GM23248 (cell line): Measurements from ENCODE around the gene FBXW11. TPM values are rescaled to one million over a fixed set of nuclear protein-coding genes. Genes with fewer than 3 reads are reported as not detected.

ENCODE experiments used
- DNase-seq: peaks from one replicate; pipeline ENCODE4 v3.0.0-alpha.2; 2015
- H2AFZ ChIP-seq: fragments of 200-600 bp; sonication (generic); 2 replicates; pipeline ENCODE4 v1.6.1; 2016; ENCODE audit warnings: antibody characterized with exemption
- H3F3A ChIP-seq: fragments of 200-600 bp; sonication (generic); 2 replicates; pipeline ENCODE4 v1.6.1; 2016; ENCODE audit warnings: mild to moderate bottlenecking, antibody characterized with exemption, mixed run types; ENCODE audit not compliant: insufficient read depth
- H3K27ac ChIP-seq: fragments of 200-600 bp; sonication (generic); 2 replicates; pipeline ENCODE4 v1.5.1; 2016; ENCODE audit warnings: mild to moderate bottlenecking
- H3K27me3 ChIP-seq: fragments of 200-600 bp; sonication (generic); replicated peaks from 2 replicates; pipeline ENCODE4 v1.6.1; 2016; ENCODE audit warnings: mild to moderate bottlenecking; ENCODE audit not compliant: insufficient read depth
- H3K36me3 ChIP-seq: fragments of 200-600 bp; sonication (generic); 2 replicates; pipeline ENCODE4 v1.6.1; 2016; ENCODE audit warnings: low read depth, mild to moderate bottlenecking
- H3K4me1 ChIP-seq: fragments of 200-600 bp; sonication (generic); 2 replicates; pipeline ENCODE4 v1.6.1; 2016; ENCODE audit warnings: mild to moderate bottlenecking; ENCODE audit not compliant: insufficient read depth
- H3K4me2 ChIP-seq: fragments of 200-600 bp; sonication (generic); one replicate; pipeline ENCODE4 v1.6.1; 2016; ENCODE audit warnings: mild to moderate bottlenecking; ENCODE audit not compliant: unreplicated experiment
- H3K4me3 ChIP-seq: fragments of 200-600 bp; sonication (generic); 2 replicates; pipeline ENCODE4 v1.5.1; 2016; ENCODE audit warnings: mild to moderate bottlenecking
- H3K79me2 ChIP-seq: fragments of 200-600 bp; sonication (generic); 2 replicates; pipeline ENCODE4 v1.6.1; 2016; ENCODE audit warnings: mild to moderate bottlenecking; ENCODE audit not compliant: insufficient read depth
- H3K9ac ChIP-seq: fragments of 200-600 bp; sonication (generic); 2 replicates; pipeline ENCODE4 v1.6.1; 2016; ENCODE audit warnings: mild to moderate bottlenecking
- H3K9me2 ChIP-seq: fragments of 200-600 bp; sonication (generic); 2 replicates; pipeline ENCODE4 v1.6.1; 2016; ENCODE audit warnings: mixed run types, mild to moderate bottlenecking, moderate library complexity; ENCODE audit not compliant: insufficient read depth
- H3K9me3 ChIP-seq: fragments of 200-600 bp; sonication (generic); one replicate; pipeline ENCODE4 v1.6.1; 2017; ENCODE audit warnings: low read depth
- H4K20me1 ChIP-seq: fragments of 200-600 bp; sonication (generic); 2 replicates; pipeline ENCODE4 v1.6.0; 2016; ENCODE audit not compliant: insufficient read depth
- EZH2 ChIP-seq: fragments of 200-600 bp; sonication (generic); IDR thresholded peaks from 2 replicates; pipeline ENCODE4 v1.6.1; 2018; ENCODE audit warnings: antibody characterized with exemption, mild to moderate bottlenecking; ENCODE audit not compliant: insufficient read depth, poor library complexity, severe bottlenecking
- EZH2phosphoT487 ChIP-seq: fragments of 200-600 bp; sonication (generic); IDR thresholded peaks from 2 replicates; pipeline ENCODE4 v1.6.1; 2018; ENCODE audit warnings: antibody characterized with exemption, moderate library complexity, mild to moderate bottlenecking, low read depth; ENCODE audit not compliant: insufficient read depth
- WGBS, 2 experiments: methylation state at CpG; one replicate each; pipeline ENCODE4 v1.1.6; 2015 to 2017; ENCODE audit warnings: low lambda C conversion rate in 2 of 2, low coverage in 1 of 2; ENCODE audit errors: missing lambda C conversion rate in 2 of 2; 5-methylcytosine and 5-hydroxymethylcytosine counted together
- in situ Hi-C: fragments of 300-500 bp; cut with MboI; formaldehyde crosslinking; loops from 2 replicates; pipeline ENCODE4 v1.15.0; 2020
- polyA plus RNA-seq: library from polyadenylated mRNA; unstranded; fragments of >200 nt; fragmentation: Nextera tagmentation; extraction: Ambion mirVana; gene quantifications from 2 replicates; pipeline ENCODE4 v1.2.1, GENCODE V29; 2016
- total RNA-seq: library from RNA; depleted of rRNA; stranded (reverse); fragments of >200 nt; shearing (Covaris generic); gene quantifications from 2 replicates; pipeline ENCODE4 v1.2.3, GENCODE V29; 2014

Gene FBXW11
- total and polyA plus RNA-seq, 2 experiments from 2014 or later, result 30.6 to 78.0 TPM

GRCh38 chr5:171839112-171839511 is 167.3 kb downstream of the FBXW11 start:
- H4K20me1 ChIP-seq, result no peaks in the 10 kb centered on the region
- no peak overlapping the region for H3K4me3 ChIP-seq
- H3K9ac ChIP-seq, result no peak overlapping the region
- no peak overlapping the region for H2AFZ ChIP-seq
- no peak for DNase-seq
- no peak for TF ChIP-seq EZH2phosphoT487
- TF ChIP-seq EZH2, result no peak
- no peaks in the 10 kb centered on the region for H3K79me2 ChIP-seq
- H3K4me1 ChIP-seq, result peaks cover 9% of the 10 kb centered on the region
- H3K27me3 ChIP-seq, result no peaks in the 10 kb centered on the region
- 93 to 94% methylated on average over 2 of the region's 2 CpGs for WGBS, 2 experiments
- H3K36me3 ChIP-seq, result no peaks in the 10 kb centered on the region
- no peaks in the 10 kb centered on the region for H3K9me2 ChIP-seq
- H3F3A ChIP-seq, result no peaks in the 10 kb centered on the region
- H3K9me3 ChIP-seq, result no peaks in the 10 kb centered on the region
- H3K27ac ChIP-seq, result no peak overlapping the region
- in situ Hi-C loops, result loop anchor here (10.0 to 25.0 kb wide), 2 partner anchors 204 to 427 kb away; partner anchors contain the start of gene FGF18
- H3K4me2 ChIP-seq, result no peak overlapping the region

- no peak overlapping the region for H2AFZ ChIP-seq
- H3K9me2 ChIP-seq, result no peaks in the 10 kb centered on the region
- no peak for TF ChIP-seq EZH2phosphoT487
- TF ChIP-seq EZH2, result no peak
- H3K9ac ChIP-seq, result no peak overlapping the region
- in situ Hi-C loops, result loop anchor here (10.0 to 25.0 kb wide), 2 partner anchors 203 to 426 kb away; partner anchors contain the start of gene FGF18
- no peaks in the 10 kb centered on the region for H3K27me3 ChIP-seq
- H3K79me2 ChIP-seq, result no peaks in the 10 kb centered on the region
- no peak overlapping the region for H3K4me3 ChIP-seq
- H3K4me2 ChIP-seq, result no peak overlapping the region
- peaks cover 9% of the 10 kb centered on the region for H3K4me1 ChIP-seq
- H4K20me1 ChIP-seq, result no peaks in the 10 kb centered on the region
- H3K27ac ChIP-seq, result no peak overlapping the region
- WGBS, 2 experiments, result 50 to 61% methylated on average over 12 of the region's 12 CpGs
- H3F3A ChIP-seq, result no peaks in the 10 kb centered on the region
- no peak for DNase-seq
- H3K36me3 ChIP-seq, result no peaks in the 10 kb centered on the region
- H3K9me3 ChIP-seq, result no peaks in the 10 kb centered on the region
Measured at GRCh38 chr5:171838066-171838465, 168.4 kb downstream of the FBXW11 start.

- no peaks in the 10 kb centered on the region for H3K27me3 ChIP-seq
- H3K4me3 ChIP-seq, result no peak overlapping the region
- H3K9me3 ChIP-seq, result no peaks in the 10 kb centered on the region
- no peaks in the 10 kb centered on the region for H3K79me2 ChIP-seq
- H3K4me2 ChIP-seq, result no peak overlapping the region
- H3K36me3 ChIP-seq, result no peaks in the 10 kb centered on the region
- no peaks in the 10 kb centered on the region for H3K9me2 ChIP-seq
- no peak overlapping the region for H3K27ac ChIP-seq
- H3K4me1 ChIP-seq, result peaks cover 9% of the 10 kb centered on the region
- in situ Hi-C loops, result loop anchor here (10.0 to 25.0 kb wide), 2 partner anchors 203 to 425 kb away; partner anchors contain the start of gene FGF18
- H4K20me1 ChIP-seq, result no peaks in the 10 kb centered on the region
- H3F3A ChIP-seq, result no peaks in the 10 kb centered on the region
- no peak overlapping the region for H2AFZ ChIP-seq
- TF ChIP-seq EZH2, result no peak
- no peak overlapping the region for H3K9ac ChIP-seq
- DNase-seq, result no peak
Measured at GRCh38 chr5:171837522-171837921, 168.9 kb downstream of the FBXW11 start.

GRCh38 chr5:171835066-171835465 is 171.4 kb downstream of the FBXW11 start:
- Histone ChIP-seq H3K4me3 (no peak overlapping the region), H3K4me2 (no peak overlapping the region), H4K20me1 (no peaks in the 10 kb centered on the region), H3K9ac (no peak overlapping the region), H3K36me3 (no peaks in the 10 kb centered on the region), H3K27ac (no peak overlapping the region), H3K9me3 (no peaks in the 10 kb centered on the region), H3K27me3 (no peaks in the 10 kb centered on the region), H3F3A (no peaks in the 10 kb centered on the region), H2AFZ (no peak overlapping the region), H3K4me1 (no peaks in the 10 kb centered on the region), H3K9me2 (no peaks in the 10 kb centered on the region), H3K79me2 (no peaks in the 10 kb centered on the region)
- 80 to 83% methylated on average over 7 of the region's 7 CpGs for WGBS, 2 experiments
- no peak for DNase-seq
- TF ChIP-seq EZH2, result no peak
- in situ Hi-C loops, result loop anchor here (10.0 to 25.0 kb wide), 2 partner anchors 200 to 423 kb away; partner anchors contain the start of gene FGF18

- H3K4me1 ChIP-seq, result no peaks in the 10 kb centered on the region
- no peaks in the 10 kb centered on the region for H3K9me3 ChIP-seq
- H3F3A ChIP-seq, result no peaks in the 10 kb centered on the region
- H3K27ac ChIP-seq, result no peak overlapping the region
- H3K27me3 ChIP-seq, result no peaks in the 10 kb centered on the region; the same call in 1 of the 2 replicates
- TF ChIP-seq EZH2phosphoT487 (no peak), EZH2 (no peak)
- H3K36me3 ChIP-seq, result no peaks in the 10 kb centered on the region
- no peak overlapping the region for H3K4me2 ChIP-seq
- no peak for DNase-seq
- no peak overlapping the region for H2AFZ ChIP-seq
- H3K9me2 ChIP-seq, result no peaks in the 10 kb centered on the region
- 93 to 98% methylated on average over 2 of the region's 2 CpGs for WGBS, 2 experiments
- no peaks in the 10 kb centered on the region for H4K20me1 ChIP-seq
- no peak overlapping the region for H3K9ac ChIP-seq
- H3K4me3 ChIP-seq, result no peak overlapping the region
- in situ Hi-C loops, result loop anchor here (10.0 to 25.0 kb wide), 2 partner anchors 200 to 422 kb away; partner anchors contain the start of gene FGF18
- no peaks in the 10 kb centered on the region for H3K79me2 ChIP-seq
Measured at GRCh38 chr5:171834461-171834860, 172.0 kb downstream of the FBXW11 start.
